T-helper 9 cell (primary cell): ENCODE data around the gene NEK7.
"Not testable (repeated sequence)": the region's sequence is repeated elsewhere in the genome, so short reads cannot be mapped to it uniquely, and the experiment has no call there.

Experiments
- DNase-seq: peaks from one replicate; pipeline ENCODE4 v3.0.0-alpha.2; 2020

NEK7 gene

DNA sequence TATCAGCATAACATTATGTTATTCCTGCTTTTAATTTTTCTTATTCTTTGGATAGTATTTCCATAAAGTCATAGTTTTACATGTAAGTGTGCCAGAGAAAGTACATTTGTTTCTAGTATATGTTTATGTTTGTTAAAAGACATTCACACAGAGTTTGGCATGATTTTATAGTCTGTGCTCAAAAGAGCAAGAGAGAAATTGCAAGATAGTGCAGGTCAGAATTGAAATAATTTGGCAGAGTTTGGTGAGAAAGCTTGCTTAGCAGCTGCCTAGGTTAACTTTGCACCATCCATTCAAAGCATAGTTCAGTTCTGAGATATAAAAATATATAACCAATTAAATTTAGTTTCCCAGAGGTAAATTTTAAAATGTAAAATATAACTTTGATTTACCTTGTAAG lies 17.0 kb downstream of the NEK7 start:
- no peak for DNase-seq

DNA sequence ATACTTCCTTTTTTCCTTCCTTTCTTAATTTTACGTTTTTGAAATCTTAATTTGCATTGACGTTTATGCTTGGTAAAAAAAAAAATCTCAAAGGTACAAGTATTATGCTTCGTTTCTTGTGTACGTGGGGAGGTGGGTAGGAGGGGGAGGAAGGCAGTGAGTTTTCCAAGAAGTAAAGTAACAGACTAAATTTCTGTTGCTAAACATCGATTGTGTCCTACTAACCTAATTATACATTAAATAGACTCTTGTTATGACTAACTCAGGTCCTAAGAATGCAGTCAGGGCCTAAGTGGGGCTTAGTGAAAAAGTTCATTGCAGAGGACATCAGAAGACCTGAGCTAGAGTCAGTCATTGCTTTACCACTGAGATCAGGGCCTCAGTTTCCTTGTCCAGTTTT lies 17.5 kb downstream of the NEK7 start:
- DNase-seq, result no peak

DNA sequence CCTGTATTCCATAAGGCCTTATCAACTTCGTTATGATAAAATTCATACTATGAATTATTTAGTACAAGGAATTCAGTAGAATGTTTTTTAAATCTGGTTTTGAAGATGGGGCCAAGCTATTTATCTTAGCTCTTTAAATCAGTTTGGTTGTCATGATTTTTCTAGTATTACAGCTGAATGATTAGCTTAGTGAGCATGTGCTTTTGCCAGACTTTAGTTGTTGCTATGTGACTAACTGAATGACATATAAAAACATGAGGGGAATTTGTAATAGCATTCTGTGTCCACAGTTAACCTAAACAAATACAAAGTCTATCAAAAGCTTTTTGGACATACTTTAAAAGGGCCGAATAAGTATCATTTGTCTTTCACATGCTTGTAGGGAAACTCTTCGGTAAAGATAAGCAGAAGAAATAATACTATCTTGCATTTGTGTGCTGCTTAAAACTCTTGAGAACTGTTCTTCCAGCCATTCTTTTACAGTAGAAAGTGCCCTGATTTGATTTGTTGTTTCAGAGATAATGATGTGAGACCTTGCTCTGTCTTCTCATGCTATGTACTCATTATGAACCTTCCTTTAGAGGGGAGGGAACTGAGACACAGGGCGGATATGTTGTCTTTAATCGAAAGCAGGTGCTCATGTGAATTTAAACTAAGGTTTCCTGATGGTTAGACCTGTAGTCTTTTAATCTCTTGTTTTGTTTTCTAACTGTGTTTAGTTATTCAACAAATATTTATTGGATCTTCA lies 18.8 kb downstream of the NEK7 start:
- no peak for DNase-seq

GRCh38 chr1:198176179-198176578 lies 19.4 kb downstream of the NEK7 start:
- no peak for DNase-seq

DNA sequence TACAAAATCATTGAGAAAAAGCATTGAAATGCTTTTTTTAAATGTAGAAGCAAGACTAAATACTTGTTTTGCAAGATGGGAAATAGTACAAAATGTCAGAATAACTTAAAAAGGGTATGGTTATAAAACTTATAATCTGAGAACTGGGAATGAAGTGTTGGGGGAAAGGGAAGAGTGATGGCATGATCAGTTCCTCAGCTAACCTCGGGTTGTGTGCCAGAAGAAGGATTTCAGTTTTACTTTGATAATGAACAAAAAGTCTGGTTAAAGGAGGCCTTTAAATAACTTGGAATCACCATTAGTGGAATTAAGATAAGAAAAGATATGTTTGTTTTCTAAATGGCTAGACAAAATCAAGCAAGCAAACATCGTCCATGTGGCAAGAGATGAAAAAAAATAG lies 20.7 kb downstream of the NEK7 start:
- DNase-seq, result no peak

DNA sequence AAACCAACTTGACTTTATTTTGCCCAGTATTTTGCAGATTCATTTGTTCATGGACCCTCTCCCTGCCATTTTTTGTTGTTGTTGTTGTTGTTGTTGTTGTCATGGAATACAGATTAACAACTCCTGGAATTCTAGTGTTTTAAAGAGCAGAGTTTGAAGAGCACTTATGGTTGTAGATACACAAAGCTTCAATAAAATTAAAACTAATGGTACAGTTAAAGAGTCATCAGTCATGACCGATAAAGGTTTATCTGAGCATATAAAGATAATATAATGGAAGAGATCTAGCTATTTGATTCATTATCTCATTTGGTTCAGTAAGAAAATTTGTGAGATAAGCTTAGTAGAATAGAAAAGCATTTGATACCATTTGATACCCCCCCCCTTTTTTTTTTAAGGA lies 21.8 kb downstream of the NEK7 start:
- DNase-seq, result no peak

DNA sequence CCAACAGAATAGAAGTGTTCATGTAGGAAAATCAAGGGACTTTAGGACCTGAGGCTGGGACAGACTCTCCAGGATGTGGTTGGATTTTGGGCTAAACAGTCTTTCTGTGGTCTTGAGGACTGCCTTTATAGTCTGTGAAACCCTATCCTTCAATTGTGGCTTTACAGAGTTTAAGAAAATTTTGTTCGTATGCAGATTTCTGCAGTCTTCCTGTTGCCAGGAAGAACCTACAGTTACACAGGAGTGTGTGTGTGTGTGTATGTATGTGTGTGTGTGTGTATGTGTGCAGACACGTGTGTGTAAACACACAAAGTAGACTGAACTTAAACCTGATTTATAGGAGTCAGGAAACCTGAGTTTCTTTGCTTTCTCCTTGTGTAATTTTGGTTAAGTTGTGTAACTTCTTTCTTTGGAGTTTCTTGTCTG lies 22.8 kb downstream of the NEK7 start:
- no peak for DNase-seq

DNA sequence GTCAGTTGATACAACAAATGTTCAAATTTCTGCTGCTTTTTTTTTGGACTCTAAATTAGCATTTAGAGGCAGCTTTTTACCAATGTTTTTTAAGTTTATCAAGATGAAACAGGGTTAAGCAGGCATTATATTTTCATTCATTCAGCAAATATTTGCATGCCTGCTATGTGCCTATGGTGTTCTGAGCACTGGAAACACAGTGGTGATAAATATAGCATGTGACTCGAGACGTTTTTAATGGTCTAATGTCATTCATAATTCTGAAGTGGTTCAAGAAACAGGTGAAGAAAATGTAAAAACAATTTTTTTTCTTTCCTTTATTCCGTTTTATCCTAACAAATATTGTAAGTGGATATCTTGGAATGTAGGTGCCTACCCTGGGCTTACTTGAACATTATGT lies 26.8 kb downstream of the NEK7 start:
- DNase-seq, result no peak

DNA sequence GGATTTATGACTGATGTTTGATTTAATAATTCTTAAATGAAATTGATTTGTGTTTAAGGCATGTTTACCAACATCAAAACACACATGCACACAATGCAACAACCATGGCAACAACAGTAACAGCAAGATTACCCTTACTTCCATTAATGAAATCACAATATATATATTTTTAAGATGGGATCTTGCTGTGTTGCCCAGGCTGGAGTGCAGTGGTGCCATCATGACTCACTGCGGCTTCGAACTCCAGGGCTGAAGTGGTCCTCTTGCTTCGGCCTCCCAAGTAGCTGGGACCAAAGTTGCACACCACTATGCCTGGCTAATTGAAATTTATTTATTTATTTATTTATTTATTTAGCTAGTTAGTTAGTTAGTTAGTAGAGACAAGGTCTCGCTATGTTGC lies 27.7 kb downstream of the NEK7 start:
- no peak for DNase-seq

- no peak for DNase-seq
Measured at GRCh38 chr1:198185146-198185545, 28.3 kb downstream of the NEK7 start.

- DNase-seq, result no peak
Measured at GRCh38 chr1:198185759-198186158, 29.0 kb downstream of the NEK7 start.

- no peak for DNase-seq
Measured at GRCh38 chr1:198186916-198187580, 30.2 kb downstream of the NEK7 start.

DNA sequence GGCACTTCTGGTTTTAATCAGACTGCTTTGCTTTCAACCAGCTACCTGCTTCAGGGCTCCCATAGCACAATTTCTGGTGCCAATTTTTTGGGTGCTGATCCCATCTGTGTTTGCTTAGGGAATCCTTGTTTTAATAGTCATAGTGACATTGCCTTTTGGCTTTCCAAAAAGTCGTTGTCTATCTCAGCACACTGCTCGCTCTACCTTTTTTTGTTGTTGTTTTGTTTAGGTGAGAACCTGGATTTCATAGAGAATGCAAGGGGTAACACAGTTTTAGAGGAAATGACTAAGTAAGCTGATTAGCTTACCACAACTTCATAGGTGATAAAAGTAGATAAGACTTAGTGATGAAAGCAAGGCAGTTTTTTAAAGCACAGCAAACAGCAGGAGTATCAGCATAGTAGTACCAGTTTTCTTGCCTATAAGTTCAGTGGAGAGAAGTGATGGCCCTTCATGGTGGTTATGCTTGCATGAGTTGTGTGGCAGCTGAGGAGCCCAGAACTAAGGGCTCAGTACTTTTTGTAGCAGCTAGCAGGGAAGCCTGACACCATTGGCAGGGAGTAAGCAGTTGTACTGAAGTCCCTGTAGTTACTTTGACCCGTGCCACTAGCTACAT lies 31.3 kb downstream of the NEK7 start:
- no peak for DNase-seq

DNA sequence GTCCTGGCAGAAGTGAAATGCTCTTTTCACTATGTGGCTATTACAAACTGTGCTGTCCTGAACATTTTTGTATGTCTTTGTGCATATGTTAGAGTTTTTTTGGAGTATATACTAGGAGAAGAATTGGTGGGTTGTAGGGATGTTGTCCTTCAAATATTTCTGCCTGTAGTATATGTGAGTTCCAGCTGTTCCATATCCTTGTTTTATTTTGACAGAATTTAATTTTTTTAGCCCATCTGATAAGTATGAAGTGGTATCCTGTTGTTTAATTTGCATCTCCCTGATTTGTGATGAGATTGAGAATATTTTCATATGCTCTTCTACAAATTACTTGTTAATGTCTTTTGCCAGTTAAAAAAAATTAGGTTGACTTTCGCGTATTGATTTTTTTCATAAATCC lies 34.3 kb downstream of the NEK7 start:
- no peak for DNase-seq

- DNase-seq, result not testable (repeated sequence)
Measured at GRCh38 chr1:198193871-198194270, 37.1 kb downstream of the NEK7 start.

- no peak for DNase-seq
Measured at GRCh38 chr1:198196630-198197029, 39.8 kb downstream of the NEK7 start.

DNA sequence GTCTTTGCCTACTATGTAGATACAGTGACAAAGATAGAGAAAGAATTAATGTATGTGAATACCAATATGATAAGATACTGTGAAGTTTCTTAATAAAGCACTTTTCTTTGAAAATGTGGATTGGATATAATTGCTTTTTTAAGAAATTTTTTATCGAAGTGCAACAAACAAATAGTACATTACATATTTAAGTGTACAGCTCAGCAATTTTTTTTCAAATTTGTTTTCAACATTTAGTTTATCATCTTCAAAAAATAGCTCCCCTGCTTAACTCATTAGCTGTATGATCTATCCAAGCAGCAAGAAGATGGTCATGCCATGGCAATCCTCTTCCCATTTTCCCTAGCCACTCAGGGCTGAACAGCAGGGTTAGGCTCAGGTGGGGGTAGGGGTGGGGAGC lies 40.5 kb downstream of the NEK7 start:
- DNase-seq, result no peak

DNA sequence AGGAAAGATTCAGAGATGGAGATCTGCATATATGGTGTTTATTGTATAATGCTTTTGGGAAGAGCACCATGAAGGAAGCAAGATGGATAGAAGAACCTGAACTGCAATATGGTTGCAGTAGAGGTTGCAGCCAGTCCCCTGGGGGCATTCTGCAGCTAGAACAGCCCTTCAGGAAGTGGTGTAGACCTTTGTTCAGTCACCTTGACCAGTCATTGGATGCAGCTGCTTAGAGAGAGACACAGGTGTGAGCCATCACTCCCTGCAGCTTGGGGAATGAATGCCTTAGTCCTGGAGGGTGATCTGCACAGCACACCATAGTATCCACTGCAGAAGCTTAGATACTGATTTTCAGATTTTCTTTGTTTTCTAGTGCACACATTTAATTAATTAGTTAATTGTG lies 42.3 kb downstream of the NEK7 start:
- DNase-seq, result no peak

GRCh38 chr1:198201956-198202784 lies 45.4 kb downstream of the NEK7 start:
- DNase-seq, result no peak

DNA sequence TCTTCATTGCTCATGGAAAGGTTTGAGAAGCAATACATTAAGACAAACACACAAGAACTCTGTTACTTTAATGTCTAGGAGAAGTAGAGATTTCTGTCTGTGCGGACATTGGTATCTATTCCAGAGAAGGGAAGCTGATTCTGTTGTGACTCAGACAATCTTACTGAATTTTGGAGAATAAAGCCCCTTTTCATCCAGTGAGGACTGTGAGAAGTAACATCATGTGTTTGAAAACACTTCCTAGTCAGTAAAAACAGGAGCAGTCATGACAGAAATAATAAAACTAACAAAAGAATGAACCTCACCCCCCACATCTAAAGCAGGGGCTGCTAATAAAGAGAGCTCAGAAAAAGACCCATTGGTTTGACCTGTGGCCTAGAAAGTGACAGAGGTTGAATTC lies 46.6 kb downstream of the NEK7 start:
- no peak for DNase-seq

GRCh38 chr1:198205016-198205684 lies 48.4 kb downstream of the NEK7 start:
- no peak for DNase-seq

GRCh38 chr1:198206292-198206691 lies 49.5 kb downstream of the NEK7 start:
- DNase-seq, result no peak

DNA sequence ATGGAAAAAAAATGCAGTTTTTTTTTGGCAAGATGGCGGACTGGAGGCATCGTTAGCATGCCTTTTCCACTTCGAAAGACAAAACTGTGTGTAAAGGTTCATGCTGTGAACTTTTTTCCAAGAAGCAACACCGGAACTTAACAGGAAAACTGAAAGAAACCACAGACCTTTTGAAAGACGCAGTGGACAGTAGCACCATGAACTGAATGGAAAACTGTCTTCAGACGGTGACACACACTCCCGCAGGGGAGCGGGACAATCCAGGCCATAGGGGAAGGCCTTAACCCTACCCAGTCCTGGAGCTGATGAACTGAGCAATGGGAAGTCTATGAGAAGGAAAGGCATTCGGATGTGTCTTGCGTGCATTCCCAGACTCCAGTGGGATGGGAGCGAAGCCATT lies 54.9 kb downstream of the NEK7 start:
- DNase-seq, result no peak
